Measurements from ENCODE around the gene MEGF10. TPM values are rescaled to one million over a fixed set of nuclear protein-coding genes. Genes with fewer than 3 reads are reported as not detected.

Gene MEGF10
- polyA plus RNA-seq, 1 donor from 2014 or later, result 0.05 TPM

- Histone ChIP-seq H3K9ac (ENCODE audit: low read length) (no peak overlapping the region), H3K9me3 (ENCODE audit: low read length) (no peaks in the 10 kb centered on the region), H3K4me3 (ENCODE audit: low read length) (no peak overlapping the region), H3K36me3 (ENCODE audit: insufficient read depth, low read length) (no peaks in the 10 kb centered on the region), H2AFZ (ENCODE audit: low read depth, low read length) (no peak overlapping the region), H3K4me2 (ENCODE audit: low read length) (no peak overlapping the region), H3K9me2 (ENCODE audit: insufficient read depth, low read length) (no peaks in the 10 kb centered on the region), H3F3A (ENCODE audit: insufficient read depth, low read length, poor library complexity, severe bottlenecking) (no peaks in the 10 kb centered on the region), H3K27ac (ENCODE audit: low read length) (no peak overlapping the region), H3K27me3 (ENCODE audit: insufficient read depth, low read depth, low read length) (no peaks in the 10 kb centered on the region), H3K79me2 (replicated peaks; ENCODE audit: insufficient read depth, low read length) (no peaks in the 10 kb centered on the region), H4K20me1 (ENCODE audit: insufficient read depth) (no peaks in the 10 kb centered on the region)
- no peak for TF ChIP-seq RAD21 (conservative IDR thresholded peaks at IDR 0.05)
- no peak for TF ChIP-seq REST (IDR thresholded peaks at IDR 0.05; ENCODE audit: borderline replicate concordance)
These were observed 126.9 kb downstream of the MEGF10 start for GRCh38 chr5:127417528-127417927.

- Histone ChIP-seq H3K27ac (ENCODE audit: low read length) (no peak overlapping the region), H2AFZ (ENCODE audit: low read depth, low read length) (no peak overlapping the region), H3F3A (ENCODE audit: insufficient read depth, low read length, poor library complexity, severe bottlenecking) (no peaks in the 10 kb centered on the region), H3K4me2 (ENCODE audit: low read length) (no peak overlapping the region), H3K27me3 (ENCODE audit: insufficient read depth, low read depth, low read length) (no peaks in the 10 kb centered on the region), H4K20me1 (ENCODE audit: insufficient read depth) (no peaks in the 10 kb centered on the region), H3K9me2 (ENCODE audit: insufficient read depth, low read length) (no peaks in the 10 kb centered on the region), H3K9me3 (ENCODE audit: low read length) (no peaks in the 10 kb centered on the region), H3K4me3 (ENCODE audit: low read length) (no peak overlapping the region), H3K79me2 (replicated peaks; ENCODE audit: insufficient read depth, low read length) (no peaks in the 10 kb centered on the region), H3K36me3 (ENCODE audit: insufficient read depth, low read length) (no peaks in the 10 kb centered on the region), H3K9ac (ENCODE audit: low read length) (no peak overlapping the region)
- TF ChIP-seq EP300 (conservative IDR thresholded peaks at IDR 0.05; ENCODE audit: poor library complexity, severe bottlenecking) (no peak), MXI1 (conservative IDR thresholded peaks at IDR 0.05; ENCODE audit: poor library complexity, severe bottlenecking) (no peak), CTCF (IDR thresholded peaks at IDR 0.05; ENCODE audit: poor library complexity, severe bottlenecking) (no peak), SMC3 (conservative IDR thresholded peaks at IDR 0.05; ENCODE audit: poor library complexity) (no peak), POLR2AphosphoS5 (IDR thresholded peaks at IDR 0.05) (no peak), RAD21 (conservative IDR thresholded peaks at IDR 0.05) (no peak), EZH2 (IDR thresholded peaks at IDR 0.05; ENCODE audit: borderline replicate concordance, insufficient read depth, low read length, poor library complexity, severe bottlenecking) (no peak), TAF1 (IDR thresholded peaks at IDR 0.05; ENCODE audit: low read depth) (no peak), REST (IDR thresholded peaks at IDR 0.05; ENCODE audit: borderline replicate concordance) (no peak)
These were observed 127.8 kb downstream of the MEGF10 start for GRCh38 chr5:127418367-127418766.

Measured in neural cell (in vitro differentiated cells).